K562 treated with DMSO at 1 percent for 24 hours (cell line): ENCODE results near the gene HIPK4. TPM values are rescaled to one million over a fixed set of nuclear protein-coding genes. Genes with fewer than 3 reads are reported as not detected.

ENCODE experiments used
- total RNA-seq: library from RNA; unstranded; fragments of 300-600 nt; gene quantifications from 2 replicates; pipeline ENCODE4 v1.2.3, GENCODE V29; 2022; ENCODE audit warnings: low read depth; ENCODE audit not compliant: insufficient read depth

HIPK4 gene, protein sequence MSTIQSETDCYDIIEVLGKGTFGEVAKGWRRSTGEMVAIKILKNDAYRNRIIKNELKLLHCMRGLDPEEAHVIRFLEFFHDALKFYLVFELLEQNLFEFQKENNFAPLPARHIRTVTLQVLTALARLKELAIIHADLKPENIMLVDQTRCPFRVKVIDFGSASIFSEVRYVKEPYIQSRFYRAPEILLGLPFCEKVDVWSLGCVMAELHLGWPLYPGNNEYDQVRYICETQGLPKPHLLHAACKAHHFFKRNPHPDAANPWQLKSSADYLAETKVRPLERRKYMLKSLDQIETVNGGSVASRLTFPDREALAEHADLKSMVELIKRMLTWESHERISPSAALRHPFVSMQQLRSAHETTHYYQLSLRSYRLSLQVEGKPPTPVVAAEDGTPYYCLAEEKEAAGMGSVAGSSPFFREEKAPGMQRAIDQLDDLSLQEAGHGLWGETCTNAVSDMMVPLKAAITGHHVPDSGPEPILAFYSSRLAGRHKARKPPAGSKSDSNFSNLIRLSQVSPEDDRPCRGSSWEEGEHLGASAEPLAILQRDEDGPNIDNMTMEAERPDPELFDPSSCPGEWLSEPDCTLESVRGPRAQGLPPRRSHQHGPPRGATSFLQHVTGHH
- 0.58 and 1.3 TPM in 2 replicates for total RNA-seq

DNA sequence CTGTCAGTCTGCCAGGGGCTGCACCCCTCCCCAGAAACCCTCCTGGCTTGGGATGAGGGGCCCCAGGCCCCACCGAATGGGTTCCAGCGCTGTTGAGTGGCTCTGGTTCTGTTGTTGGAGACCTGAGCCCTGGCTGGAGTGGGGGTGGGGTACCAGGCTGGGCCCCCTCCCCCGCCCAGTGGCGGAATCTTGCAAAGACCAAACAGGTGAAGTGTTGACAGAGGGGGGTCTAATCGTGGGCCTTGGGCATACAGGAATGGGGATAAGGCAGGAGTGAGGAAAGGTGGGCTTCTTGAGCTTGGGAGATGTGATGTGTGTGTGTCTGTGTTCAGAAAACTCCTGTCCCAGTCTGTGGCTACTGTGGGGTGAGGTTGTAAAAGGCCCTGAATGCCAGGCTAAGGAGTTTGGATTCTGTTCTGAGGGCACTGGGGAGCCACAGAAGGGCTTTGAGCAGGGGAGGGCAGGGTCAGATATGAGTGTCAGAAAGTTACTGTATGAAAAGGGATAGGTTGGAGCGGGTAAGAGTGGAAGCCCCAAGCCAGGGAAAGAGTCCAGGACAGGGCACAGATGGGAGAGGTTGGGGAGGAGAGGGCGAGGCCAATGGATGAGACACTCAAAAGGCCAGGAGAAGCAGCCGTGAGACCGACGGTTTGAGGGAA lies at the start of gene HIPK4:
TSS of gene HIPK4 (minus strand) at position 98 of the 659 bp plus-strand sequence. CDS start 279 bp downstream, outside the sequence.

DNA sequence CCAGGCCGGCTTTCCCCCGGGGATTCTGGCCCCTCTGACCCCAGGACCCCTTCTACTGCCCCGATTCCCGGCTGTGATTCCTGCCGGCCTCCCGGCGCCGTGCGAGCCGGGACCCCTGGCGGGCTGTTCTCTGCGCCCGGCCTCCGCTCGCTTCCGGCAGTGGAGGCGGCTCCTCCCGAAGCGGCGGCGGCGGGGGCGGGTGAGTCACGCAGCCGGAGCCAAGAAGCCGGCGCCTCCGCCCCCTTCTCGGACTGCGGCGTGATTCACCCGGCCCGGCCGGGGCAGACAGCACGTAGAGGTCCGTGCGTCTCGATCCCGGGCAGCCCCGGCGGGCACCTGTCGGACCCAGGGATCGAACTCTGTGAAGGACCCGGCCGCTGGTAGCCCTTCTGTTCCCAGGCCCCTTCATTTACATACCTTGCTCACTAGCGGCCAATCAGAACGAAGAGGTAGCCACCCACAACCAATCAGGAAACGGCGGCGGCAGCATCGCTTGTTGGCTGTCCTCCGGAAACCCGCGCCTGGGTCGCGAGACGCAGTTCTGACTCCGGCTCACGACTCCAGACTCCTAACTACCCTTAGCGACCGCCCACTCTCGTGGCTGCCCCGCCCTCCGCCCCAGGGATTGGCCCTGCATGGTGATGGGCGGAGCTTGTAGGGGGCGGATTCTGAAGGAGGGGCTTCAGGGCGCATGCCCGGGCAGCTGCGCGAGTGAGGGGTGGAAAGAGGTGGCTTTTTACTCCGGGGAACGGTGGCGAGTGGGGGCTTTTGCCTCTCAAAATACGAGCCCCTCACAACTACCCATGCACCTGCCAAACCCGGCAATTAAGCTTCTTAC lies 35.7 kb upstream of the HIPK4 start, which contains the start of gene SERTAD1:
TSS of gene SERTAD1 (minus strand) at position 543 of the 838 bp plus-strand sequence. CDS start 2,446 bp downstream, outside the sequence.

DNA sequence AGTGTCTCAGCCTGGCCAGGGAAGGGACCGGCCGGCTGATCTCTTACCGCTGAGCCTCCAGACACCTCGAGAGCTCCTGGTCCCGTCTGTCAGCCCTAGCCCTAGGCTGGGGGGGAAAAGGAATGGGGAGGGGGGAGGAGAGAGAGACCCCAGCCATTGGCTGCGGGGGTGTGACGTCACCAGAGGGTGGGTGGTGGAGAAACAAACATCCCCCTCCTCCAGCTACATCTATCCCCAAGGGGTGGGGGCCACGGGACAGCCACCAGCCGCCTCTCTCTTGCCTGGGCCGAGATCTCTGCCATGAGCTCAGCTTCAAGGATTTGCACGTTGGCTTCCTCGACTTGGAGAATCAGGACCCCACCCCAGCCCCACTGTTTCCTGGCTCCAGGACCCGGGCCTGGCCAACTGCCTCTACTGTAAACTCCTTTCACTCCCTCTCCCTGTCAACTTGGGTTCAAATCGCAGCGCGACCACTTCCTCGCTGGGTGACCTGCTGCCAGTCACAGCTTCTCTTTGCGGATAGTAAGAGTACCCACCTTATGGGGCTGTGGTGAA lies 23.4 kb upstream of the HIPK4 start, which contains the start of gene PRX:
TSS of gene PRX (minus strand) at position 88 of the 555 bp plus-strand sequence. CDS start 5,446 bp downstream, outside the sequence.

DNA sequence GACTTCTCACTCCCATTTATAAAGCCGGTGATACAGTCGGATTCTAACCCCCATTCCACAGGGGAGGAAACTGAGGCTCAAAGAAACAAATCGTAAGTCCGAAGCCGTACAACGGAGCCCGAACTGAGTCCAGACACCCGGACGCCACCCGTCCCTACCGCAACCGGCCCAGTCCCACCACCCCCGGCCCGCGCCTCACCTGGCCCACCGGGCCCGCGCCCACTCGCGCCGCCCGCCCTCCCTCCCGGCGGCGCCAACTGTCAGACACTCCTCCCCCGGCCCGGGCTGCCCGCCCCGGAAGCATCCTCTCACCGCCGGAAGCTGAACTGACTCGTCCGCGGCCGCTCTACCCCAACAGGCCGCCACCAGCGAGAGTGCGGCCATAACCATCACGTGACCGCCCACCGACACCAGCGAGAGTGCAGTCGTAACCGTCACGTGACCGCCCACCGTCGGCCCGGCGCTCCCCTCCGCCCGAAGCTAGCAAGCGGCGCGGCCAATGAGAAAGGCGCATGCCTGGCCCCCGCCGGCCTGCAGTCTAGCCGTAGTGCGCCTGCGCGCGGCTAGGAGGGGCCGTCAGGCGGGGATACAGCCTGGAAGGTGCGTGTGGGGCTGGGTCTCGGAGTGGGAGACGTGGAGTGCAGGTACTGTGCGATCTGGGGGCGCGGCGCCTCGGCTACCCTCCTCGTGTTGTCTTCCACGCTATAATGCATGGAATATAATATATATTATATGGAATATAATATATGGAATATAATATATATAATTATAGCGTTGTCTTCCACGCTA lies 41.7 kb downstream of the HIPK4 start, which contains the start of the genes C19orf47 and PLD3:
TSS of gene C19orf47 (minus strand) at position 273 of the 789 bp plus-strand sequence. CDS start 6,540 bp downstream, outside the sequence.
TSS of gene PLD3 (plus strand) at position 571 of the 789 bp plus-strand sequence. CDS start 17,789 bp downstream, outside the sequence.

Other genes with a start within 250 kb of the HIPK4 start
- 18.3 and 20.6 TPM in 2 replicates for gene MAP3K10, start 198.8 kb downstream of the HIPK4 start, total RNA-seq
- gene TTC9B, start 171.8 kb downstream of the HIPK4 start, total RNA-seq: not detected in 2 replicates
- gene CCNP, start 163.5 kb downstream of the HIPK4 start, total RNA-seq: not detected in 2 replicates
- gene AKT2, start 104.8 kb downstream of the HIPK4 start, total RNA-seq: 53.7 and 58.9 TPM in 2 replicates
- 19.2 and 21.4 TPM in 2 replicates for gene C19orf47, start 41.8 kb downstream of the HIPK4 start, total RNA-seq
- 1,029 and 1,087 TPM in 2 replicates for gene PLD3, start 41.5 kb downstream of the HIPK4 start, total RNA-seq
- gene PRX, start 23.2 kb upstream of the HIPK4 start, total RNA-seq: 8.2 and 8.3 TPM in 2 replicates
- gene SERTAD1, start 35.8 kb upstream of the HIPK4 start, total RNA-seq: 50.7 and 53.0 TPM in 2 replicates
- 33.7 and 34.9 TPM in 2 replicates for gene SERTAD3, start 54.2 kb upstream of the HIPK4 start, total RNA-seq
- gene BLVRB, start 75.6 kb upstream of the HIPK4 start, total RNA-seq: 834 and 1,005 TPM in 2 replicates
- gene SPTBN4, start 76.8 kb upstream of the HIPK4 start, total RNA-seq: 3.8 and 4.5 TPM in 2 replicates
- 124 and 131 TPM in 2 replicates for gene SHKBP1, start 186.7 kb upstream of the HIPK4 start, total RNA-seq
- 251 and 283 TPM in 2 replicates for gene LTBP4, start 211.2 kb upstream of the HIPK4 start, total RNA-seq